H1 (cell line): ENCODE results near the gene PRKAA1. TPM values are rescaled to one million over a fixed set of nuclear protein-coding genes. Genes with fewer than 3 reads are reported as not detected.

ENCODE experiments used
- CBX8 ChIP-seq: fragments of 300-800, 300-1000 bp; sonication (generic); IDR thresholded peaks from 2 replicates; pipeline ENCODE4 v1.7.1; 2016; ENCODE audit warnings: low read depth, low read length, borderline replicate concordance
- JUN ChIP-seq: IDR thresholded peaks from 2 replicates; pipeline ENCODE4 v1.6.1; 2011; ENCODE audit warnings: low read depth, mild to moderate bottlenecking, improper control_type of control experiment, low read length
- POLR2AphosphoS5 ChIP-seq: IDR thresholded peaks from 2 replicates; pipeline ENCODE4 v1.6.1; 2011; ENCODE audit warnings: low read depth, low read length
- polyA plus RNA-seq, 7 experiments: library from polyadenylated mRNA; depleted of rRNA in 3 of 7; stranded (reverse) in 5 of 7; unstranded in 2 of 7; fragments of >200 nt in 5 of 7; fragments of 200-250 nt in 2 of 7; gene quantifications; 1 replicate in 5 of 7; 2 replicates in 1 of 7; 4 replicates in 1 of 7; pipeline versions ENCODE4 v1.2.1 to v1.2.3, GENCODE V29; 2011 to 2013; ENCODE audit warnings: missing spikeins in 2 of 7, mixed read lengths in 2 of 7
- total RNA-seq: library from RNA; stranded (reverse); fragmentation: NEBNext Ultra II Directional; extraction: Animal tissue kit (Norgen Biotek cat#: 25700); gene quantifications from 2 replicates; pipeline ENCODE4 v1.2.1, GENCODE V29; 2021
- TF ChIP-seq, protein P1 (sequence below), 3 experiments: IDR thresholded peaks; 1 replicate in 2 of 3; 2 replicates in 1 of 3; pipeline versions ENCODE4 v1.5.1 to v1.6.1; 2011; ENCODE audit warnings: low read length in 3 of 3, mild to moderate bottlenecking in 3 of 3, inconsistent platforms in 2 of 3, low read depth in 1 of 3, moderate library complexity in 1 of 3; ENCODE audit not compliant: insufficient read depth in 1 of 3; ENCODE audit errors: control extremely low read depth in 1 of 3

The PRKAA1 gene
- total and polyA plus RNA-seq, 2 of the 8 experiments (the other 6 are each of a cell fraction or from before 2014, with no cell fraction given) = 10.4 to 33.1 TPM

DNA sequence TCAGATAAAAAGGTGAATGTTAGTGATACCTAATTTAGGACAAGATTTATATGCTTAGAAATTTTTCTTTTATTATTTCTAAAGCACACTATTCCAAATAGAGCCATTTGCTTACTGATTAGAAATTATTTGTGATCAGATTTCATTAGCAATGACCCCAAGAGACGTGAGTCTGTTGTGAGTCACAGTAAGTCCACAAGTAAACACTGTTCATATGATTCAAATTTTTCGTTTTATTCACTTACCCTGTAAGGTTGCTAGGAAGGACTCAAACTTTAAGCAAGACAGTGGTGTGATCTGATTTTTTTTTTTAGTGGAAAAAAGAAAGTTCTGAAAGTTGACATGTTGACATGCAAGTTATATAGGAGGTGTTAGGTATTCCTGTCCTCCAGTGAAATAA lies 44.2 kb upstream of the PRKAA1 start (continued):
- TF ChIP-seq, protein P1, sequence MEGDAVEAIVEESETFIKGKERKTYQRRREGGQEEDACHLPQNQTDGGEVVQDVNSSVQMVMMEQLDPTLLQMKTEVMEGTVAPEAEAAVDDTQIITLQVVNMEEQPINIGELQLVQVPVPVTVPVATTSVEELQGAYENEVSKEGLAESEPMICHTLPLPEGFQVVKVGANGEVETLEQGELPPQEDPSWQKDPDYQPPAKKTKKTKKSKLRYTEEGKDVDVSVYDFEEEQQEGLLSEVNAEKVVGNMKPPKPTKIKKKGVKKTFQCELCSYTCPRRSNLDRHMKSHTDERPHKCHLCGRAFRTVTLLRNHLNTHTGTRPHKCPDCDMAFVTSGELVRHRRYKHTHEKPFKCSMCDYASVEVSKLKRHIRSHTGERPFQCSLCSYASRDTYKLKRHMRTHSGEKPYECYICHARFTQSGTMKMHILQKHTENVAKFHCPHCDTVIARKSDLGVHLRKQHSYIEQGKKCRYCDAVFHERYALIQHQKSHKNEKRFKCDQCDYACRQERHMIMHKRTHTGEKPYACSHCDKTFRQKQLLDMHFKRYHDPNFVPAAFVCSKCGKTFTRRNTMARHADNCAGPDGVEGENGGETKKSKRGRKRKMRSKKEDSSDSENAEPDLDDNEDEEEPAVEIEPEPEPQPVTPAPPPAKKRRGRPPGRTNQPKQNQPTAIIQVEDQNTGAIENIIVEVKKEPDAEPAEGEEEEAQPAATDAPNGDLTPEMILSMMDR (IDR thresholded peaks at IDR 0.05; ENCODE audit: control extremely low read depth in 1 of 3, insufficient read depth in 1 of 3, low read depth in 1 of 3, low read length in 3 of 3) = no peak
- no peak for TF ChIP-seq JUN
- TF ChIP-seq POLR2AphosphoS5 = no peak
- TF ChIP-seq CBX8 = no peak
